ENCODE measurements around the gene ANKRD9.

Gene ANKRD9

GRCh38 chr14:102452302-102452701 is 57.3 kb downstream of the ANKRD9 start:
- no peak for DNase-seq
- CTCF ChIA-PET = interaction anchor here (1.0 to 1.7 kb wide), 4 partner anchors 9 to 72 kb away, joined by 4 to 7 read pairs (median 4); no protein-coding TSS in a partner anchor
- H3K4me3 ChIP-seq (ENCODE audit: control insufficient read depth in 1 of 7, extremely low read depth in 1 of 7, insufficient read depth in 4 of 7, low read depth in 2 of 7, low read length in 6 of 7) = no peak overlapping the region
- no peaks in the 10 kb centered on the region for H3K27me3 ChIP-seq (replicated peaks in 2 of 5; ENCODE audit: control insufficient read depth in 4 of 5, insufficient read depth in 5 of 5, low read length in 4 of 5)
- H3K36me3 ChIP-seq (ENCODE audit: control insufficient read depth in 4 of 4, insufficient read depth in 4 of 4, low read length in 3 of 4) = peaks cover 10 to 49% (median 28%) of the 10 kb centered on the region in 4 experiments
- H3K9me3 ChIP-seq (ENCODE audit: control extremely low read depth in 1 of 5, control insufficient read depth in 4 of 5, insufficient read depth in 2 of 5, low read depth in 1 of 5, low read length in 4 of 5) = no peaks in the 10 kb centered on the region
- WGBS (ENCODE audit: insufficient coverage) = 97% methylated on average over 24 of the region's 24 CpGs
- POLR2A ChIA-PET = no interaction called here
- H3K4me1 ChIP-seq (ENCODE audit: control extremely low read depth in 1 of 4, control insufficient read depth in 4 of 4, insufficient read depth in 4 of 4, low read length in 3 of 4) = no peaks in the 10 kb centered on the region
- no peak overlapping the region for H3K27ac ChIP-seq (ENCODE audit: insufficient read depth in 1 of 2, low read depth in 1 of 2, low read length in 2 of 2, poor library complexity in 1 of 2, severe bottlenecking in 2 of 2)
